SW480 (cell line): Measurements from ENCODE around the gene MATK.
"Not testable (repeated sequence)": the region's sequence is repeated elsewhere in the genome, so short reads cannot be mapped to it uniquely, and the experiment has no call there.

Experiments used
- DNase-seq: peaks from one replicate; pipeline ENCODE4 v3.0.0-alpha.2; 2016; ENCODE audit warnings: low spot score

The MATK gene

DNA sequence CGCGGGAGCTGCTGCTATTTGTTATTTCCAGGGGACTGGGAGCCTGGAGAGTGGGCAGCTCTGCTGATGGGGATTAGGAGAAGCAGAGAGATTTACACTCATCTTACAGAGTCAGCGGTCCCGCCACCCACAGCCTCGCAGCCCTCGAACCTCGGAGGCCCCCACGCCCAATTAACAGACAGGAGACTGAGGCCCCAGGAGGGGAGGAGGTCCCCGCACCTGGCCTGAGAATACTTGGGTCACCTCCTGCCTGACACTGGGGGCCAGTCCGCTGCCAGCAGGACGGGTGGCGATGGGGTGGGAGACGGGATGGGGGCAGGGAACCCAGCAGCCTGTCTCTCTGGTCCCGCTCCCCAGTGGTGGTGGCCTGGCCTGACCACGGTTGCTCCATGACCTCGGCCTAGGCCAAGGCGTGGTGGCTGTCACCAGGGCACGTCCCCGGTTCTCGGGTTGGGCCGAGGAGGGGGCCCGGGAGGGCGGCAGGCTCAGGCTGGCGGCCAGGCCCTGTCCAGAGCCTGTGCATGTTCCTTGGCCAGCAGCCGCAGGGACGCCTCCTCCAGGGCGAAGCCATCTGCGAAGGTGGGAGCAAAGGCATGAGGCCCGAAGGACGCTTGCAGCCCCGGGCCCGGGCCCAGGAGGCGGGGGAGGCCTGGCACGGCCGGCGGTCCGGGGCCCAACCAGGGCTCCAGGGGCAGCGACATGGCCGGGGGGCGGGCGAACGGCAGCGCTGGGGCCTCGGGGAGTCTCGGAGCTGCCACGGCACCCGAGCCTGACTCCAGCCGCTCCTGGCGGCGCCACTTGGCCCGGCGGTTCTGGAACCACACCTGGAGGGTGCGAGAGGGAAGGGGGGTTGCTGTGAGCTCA lies 15.8 kb downstream of the MATK start:
- no peak for DNase-seq

DNA sequence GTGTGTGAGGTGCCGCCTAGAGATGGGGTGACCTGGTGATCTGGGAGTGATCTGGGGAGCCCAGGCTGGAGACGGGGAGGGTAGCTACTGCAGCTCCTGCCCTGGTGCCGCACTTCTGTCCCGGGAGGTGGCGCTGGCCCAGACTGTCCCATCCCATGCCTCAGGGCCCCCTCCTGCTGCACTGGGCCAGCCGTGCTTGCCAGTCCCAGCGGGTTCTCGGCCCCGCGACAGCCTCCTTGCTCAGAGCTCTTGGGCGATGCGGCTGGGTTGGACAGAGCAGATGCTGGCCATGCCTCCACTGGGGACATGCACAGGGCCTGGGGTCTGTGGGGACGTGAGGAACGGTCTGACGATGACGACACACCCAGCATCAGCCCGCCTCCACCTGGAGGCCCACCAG lies 16.7 kb downstream of the MATK start:
- no peak for DNase-seq

DNA sequence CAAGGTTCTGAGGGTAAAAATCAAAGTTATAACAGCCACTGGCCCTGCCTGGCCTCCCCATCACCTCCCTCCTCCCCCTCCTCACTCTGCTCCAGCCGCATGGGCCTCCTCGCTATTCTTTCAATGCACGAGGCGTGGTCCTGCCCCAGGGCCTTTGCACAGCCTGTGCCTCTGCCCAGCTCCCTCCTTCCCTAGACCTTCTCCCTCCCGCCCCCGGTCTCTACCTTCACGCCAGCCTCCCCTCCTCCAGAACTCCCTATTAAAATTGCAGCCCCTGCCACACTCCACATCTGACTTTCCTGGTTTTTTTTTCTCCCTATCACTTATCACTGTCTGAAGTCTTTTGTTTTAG lies 17.5 kb downstream of the MATK start:
- DNase-seq, result no peak

DNA sequence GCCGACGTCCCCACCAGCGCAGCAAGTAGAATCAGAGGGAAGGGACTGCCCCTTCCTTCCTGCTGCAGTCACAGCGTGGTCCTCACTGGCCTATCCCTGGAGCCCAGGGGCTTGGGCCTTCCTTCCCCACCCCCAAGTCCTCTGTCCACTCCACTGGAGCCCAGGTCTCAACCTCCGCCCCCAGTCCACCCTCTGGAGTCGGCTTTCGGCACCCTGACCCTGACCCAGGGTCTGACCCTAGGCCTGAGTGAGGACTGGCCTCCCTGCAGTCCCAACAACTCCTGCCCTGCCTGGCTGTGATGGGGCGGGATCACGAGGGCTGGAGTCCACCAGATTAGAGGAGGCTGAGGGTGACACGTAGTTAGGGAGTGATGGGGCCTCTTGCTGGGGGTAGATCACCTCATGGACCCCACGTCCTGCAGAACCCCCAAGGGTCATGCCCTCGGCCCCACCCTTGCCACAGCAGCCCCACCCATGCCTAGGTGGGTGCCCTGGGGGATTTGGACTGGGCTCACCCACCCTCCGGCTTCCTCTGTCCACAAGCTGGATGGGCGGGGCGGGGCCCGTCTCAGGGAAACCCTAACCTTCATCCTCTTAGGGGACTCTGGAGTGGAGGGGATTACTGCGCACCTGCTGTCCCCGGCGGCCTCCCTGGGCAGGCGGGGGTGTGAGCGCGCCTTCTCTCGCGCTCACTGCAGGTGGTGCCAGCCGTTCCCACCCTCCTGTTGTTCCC lies 18.0 kb downstream of the MATK start:
- no peak for DNase-seq

DNA sequence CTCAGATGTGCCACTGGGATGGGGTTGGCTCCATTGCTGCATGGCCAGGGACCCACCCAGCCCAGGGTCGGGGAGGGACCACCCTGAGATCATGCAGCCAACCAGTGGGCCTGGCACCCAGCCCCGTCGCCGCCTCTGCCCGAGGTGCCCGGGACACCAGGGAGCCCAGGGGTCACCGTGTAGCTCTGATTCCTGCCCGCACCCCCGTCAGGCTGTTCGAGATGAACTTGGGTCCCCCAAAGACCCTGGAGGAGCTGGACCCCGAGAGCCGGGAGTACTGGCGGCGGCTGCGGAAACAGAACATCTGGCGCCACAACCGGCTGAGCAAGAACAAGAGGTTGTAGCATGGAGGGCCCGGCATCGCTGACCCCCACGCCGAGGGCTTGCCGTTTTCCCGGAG lies 19.1 kb downstream of the MATK start:
- no peak for DNase-seq

DNA sequence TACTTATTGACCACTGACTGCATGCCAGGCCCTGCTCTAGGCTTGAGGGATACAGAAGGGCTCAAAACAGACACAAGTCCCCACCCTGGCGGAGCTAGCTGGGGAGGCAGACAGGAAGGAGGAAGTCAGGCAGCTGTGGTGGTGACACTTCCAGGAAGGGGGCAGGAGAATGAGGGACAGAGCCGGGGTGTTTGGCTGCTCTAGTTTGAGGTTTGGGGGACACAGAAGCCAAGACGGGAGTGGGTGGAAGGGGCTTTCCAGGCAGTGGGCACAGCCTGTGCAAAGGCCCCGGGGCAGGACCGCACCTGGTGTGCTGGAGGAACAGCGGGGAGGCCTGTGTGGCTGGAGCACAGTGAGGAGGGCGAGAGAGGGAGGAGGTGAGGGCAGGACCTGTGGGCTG lies 19.7 kb downstream of the MATK start:
- DNase-seq, result no peak

DNA sequence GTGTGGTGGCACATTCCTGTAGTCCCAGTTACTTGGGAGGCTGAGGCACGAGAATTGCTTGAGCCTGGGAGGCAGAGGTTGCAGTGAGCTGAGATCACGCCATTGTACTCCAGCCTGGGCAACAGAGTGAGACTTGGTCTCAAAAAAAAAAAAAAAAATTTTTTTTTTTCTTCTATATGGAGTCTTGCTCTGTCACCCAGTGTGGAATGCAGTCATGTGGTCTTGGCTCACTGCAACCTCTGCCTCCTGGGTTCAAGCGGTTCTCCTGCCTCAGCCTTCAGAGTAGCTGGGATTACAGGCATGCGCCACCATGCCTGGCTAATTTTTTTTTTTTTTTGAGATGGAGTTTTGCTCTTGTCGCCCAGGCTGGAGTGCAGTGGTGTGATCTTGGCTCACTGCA lies 20.4 kb downstream of the MATK start:
- not testable (repeated sequence) for DNase-seq

DNA sequence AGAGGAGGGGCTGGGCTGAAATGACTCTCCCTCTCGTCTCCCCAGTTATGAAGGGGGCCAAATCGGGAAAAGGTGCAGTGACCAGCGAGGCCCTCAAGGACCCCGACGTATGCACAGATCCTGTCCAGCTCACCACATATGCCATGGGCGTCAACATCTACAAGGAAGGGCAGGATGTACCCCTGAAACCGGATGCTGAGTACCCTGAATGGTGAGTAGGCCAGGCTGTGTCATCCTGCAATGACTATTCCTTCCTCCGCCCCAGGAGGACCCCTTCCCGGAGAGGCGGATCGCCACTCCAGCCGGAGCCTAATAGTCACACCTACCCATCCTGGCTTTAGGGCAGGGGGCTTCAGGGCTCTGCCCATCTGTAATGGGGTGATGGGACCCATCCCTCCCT lies 21.1 kb downstream of the MATK start:
- DNase-seq, result no peak

DNA sequence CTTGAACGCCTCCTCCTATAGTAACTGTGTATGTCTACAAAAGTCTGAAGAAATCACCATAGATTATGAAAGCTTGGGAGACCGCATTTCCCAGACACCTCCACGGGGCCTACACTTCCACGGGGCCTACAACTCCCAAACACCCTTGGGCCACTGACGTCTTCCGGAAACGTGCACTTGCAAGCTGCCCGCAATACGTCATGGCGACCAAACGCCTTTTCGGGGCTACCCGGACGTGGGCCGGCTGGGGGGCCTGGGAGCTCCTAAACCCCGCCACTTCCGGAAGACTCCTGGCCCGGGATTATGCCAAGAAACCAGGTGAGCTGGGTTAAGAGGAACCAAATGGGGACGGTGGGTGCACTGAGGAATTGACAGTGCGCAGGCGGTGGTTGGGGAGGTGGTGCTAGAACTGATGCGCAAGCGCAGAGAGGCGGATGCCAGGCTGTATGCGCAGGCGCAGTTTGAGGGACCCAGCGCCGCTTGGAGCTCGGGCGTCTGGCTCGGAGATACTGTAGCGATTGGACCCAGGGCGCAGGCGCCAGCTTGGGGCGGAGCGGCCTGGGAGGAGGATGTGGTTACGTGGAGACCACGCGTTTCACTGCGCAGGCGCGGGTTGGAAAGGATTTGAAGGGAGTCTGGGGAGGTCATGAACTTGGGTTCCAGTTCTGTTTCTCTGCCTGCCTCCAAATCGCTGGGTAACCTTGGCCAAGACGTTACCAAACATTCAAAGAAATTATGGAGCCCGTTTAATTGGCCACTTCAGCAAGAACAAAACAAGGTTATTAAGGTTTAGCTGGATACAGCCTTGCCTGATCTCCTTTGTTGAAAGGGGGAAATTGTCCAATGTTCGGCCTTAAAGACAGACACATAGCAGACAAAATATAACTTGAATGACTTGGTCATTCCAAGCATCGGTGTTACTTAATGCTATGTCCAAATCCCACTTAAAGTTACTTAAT lies 23.4 kb downstream of the MATK start, which contains the start of gene MRPL54:
Gene MRPL54, plus strand, starts transcription at position 182 of the 959 bp plus-strand sequence. Its CDS starts 19 bp downstream, at position 201.
- DNase-seq, result peak; percentile 94

DNA sequence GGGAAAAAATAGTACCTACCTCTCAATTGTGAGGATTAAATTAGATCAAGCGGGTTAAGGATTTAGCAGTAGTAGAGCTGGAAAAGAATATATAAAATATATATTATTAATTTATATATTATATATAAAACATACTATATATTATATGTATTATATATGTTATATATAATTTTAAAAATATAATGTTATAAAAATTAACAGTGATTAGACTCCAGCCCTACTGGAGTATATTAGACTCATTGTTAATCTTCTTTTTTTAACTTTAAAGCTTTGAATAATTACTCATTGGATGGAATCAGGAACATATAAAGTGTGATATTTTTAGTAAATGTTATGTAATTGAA lies 24.1 kb downstream of the MATK start:
- DNase-seq, result no peak

DNA sequence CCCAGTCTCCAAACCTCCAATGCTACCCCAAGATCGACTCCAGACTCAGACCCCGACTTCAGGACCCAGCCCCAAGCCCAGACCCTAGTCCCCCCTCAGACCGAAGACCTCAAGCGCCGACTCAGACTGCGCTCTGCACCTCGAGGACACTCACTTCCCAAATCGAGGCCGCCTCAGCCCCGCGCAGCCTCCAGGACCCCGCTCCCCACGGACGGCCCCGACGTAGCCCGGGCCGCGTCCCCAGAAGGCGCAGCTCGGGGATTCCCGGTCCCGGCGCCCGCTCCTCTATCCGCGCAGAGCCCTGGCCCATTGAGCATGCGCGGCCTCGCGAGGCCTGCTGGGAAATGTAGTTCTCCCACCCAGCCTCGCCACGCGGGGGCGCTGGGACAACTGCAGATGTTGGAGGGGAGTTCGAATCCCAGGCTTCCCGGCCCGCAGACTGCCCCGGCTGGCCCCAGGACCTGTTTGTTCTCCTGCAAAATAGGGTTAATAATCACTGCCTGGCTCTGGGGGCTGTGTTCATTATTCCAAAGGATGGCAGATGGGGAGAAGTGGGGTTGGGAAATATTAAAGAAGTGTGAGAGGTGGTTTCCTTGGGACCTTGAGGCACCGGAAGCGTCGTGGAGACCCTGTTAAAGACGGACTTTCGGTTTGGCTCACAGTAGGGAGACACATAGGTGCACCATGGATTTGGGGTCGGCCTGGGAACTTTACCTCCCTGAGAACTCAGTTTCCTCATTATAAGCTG lies 24.6 kb downstream of the MATK start, which contains the start of gene APBA3:
Gene APBA3, minus strand, starts transcription at position 311 of the 748 bp plus-strand sequence. CDS start 1,428 bp downstream, outside the sequence.
- DNase-seq, result peak; percentile 53

DNA sequence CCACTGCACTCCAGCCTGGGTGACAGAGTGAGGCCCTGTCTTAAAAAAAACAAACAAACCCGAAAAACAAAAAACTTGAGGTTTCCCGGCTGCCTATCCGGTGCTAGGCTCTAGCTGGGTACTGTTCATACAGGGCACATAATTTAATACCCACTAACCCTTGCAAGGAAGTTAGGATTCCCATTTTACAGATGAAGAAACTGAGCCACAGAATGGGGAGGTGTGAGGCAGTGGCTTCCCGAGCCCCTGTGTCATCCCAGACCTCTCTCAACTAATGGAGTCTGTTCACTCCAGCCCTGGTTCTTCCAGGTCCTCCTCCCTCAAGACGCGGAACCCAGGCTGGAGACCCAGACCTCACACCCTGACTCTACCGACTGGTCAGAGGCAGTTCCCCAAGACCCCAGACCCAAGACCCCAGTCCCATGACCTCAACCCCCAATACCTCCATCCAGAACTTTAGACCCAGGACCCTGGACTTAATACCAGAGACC lies 25.3 kb downstream of the MATK start:
- no peak for DNase-seq

DNA sequence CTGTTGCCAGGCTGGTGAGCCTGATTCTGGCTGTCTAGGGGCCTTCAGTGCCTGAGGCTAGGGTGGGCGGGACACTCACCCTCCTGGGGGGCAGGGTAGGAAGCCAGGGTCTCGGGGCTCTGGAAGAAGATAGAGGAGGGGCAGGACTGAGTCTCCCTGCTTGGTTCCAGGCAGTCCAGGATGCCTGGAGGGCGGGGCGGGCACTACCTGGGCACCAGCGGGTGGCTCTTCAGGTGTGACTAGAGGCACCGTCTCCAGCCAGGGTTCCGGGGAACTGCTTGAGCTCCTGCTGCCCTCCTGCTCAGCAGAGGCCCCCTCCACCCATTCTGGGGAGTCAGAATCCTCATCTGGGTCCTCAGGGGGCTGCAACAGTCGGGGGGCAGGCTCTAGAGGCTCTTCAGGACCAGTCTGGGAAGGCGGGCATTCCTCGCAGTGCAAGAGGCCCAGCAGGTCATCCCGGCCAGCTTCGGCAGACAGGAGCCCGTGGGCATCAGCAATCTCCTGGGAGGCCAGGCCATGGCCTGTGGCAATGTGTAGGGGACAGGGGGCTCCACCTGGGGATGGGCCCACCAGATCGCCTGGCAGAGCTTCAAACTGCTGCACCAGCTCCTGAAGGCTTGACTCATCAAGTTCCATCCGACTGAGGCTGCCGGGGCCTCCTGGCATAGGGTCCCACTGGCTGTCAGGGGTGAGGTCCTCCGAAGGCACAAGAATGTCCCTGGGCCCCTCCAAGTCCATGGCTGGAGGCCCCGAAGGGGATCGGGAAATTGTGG lies 26.5 kb downstream of the MATK start:
- no peak for DNase-seq

DNA sequence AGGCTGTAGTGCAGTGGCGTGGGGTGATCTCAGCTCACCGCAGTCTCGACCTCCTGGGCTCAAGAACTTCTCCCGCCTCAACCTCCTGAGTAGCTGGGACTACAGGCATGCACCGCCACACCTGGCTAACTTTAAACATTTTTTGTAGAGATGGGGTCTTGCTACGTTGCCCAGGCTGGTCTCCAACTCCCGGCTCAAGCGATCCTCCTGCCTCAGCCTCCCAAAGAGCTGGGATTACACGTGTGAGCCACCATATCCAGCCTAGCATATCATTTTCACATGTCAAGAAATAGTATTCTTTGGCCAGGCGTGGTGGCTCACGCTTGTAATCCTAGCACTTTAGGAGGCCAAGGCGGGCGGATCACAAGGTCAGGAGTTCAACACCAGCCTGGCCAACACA lies 27.9 kb downstream of the MATK start:
- not testable (repeated sequence) for DNase-seq

DNA sequence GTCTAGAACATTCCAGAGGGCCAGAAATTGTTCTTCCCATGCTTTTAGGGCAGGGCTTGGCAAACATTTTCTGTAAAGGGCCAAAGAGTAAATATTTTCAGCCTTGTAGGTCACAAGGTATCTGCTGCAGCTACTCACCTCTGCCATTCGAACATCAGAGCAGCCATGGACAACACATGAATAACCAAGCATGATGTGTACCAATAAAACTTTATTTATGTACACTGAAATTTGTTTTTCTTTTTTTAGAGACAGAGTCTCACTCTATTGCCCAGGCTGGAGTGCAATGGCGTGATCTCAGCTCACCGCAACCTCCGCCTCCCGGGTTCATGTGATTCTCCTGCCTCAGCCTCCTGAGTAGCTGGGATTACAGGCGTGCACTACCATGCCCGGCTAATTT lies 28.5 kb downstream of the MATK start:
- not testable (repeated sequence) for DNase-seq

DNA sequence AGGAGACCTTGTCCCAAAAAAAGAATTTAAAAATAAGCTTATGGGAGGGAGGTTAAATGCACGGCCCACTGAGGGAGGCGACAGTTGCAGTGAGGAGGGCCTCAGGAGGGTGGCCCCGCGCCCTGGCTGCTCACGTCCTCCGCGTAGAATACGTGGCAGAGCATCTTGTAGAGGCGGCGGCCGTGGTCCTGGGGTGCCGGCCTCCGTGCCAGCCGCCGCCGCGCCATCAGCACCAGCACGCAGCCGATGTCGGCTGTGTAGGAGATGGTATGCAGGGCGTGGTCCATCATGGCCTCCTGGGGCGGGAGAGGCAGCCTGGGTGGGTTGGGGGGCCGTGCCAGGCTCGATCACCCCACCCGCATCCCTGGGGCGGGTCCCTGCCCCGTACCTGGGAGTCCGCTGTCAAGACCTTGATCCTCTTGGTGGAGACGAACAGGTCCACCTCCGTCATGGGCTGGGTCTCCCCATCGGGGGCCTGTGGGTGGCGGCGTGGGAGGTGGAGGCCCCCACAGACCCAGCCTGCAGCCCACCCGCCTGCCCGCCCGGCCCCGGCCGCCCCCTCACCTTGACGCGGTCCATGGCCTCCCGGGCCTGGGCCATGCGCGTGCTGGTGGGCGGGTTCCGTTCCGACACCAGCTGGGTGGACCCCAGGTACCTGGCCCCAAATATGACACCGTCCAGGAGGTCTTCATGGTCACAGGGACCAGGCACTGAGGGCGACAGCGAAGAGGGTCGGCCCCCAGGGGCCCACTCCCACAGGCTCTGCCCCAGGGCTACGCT lies 32.4 kb downstream of the MATK start:
- no peak for DNase-seq

DNA sequence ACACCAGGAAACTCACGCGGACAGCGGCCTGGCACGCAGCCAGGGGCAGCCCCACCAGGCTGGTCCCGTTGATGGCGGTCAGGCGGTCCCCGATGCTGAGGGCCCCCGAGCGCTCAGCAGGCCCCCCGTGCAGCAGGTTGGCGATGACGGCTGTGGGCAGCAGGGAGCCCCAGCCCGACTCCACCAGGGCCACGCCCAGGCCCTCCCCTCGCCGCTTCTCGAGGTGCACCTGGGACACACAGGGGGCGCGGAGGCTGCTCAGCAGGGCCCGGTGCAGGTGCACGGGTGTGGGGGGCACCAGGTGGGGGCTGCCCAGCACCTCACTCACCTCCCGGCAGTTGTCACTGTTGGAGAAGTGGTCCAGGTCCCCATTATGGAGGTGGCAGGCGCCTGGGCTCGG lies 33.7 kb downstream of the MATK start:
- no peak for DNase-seq

DNA sequence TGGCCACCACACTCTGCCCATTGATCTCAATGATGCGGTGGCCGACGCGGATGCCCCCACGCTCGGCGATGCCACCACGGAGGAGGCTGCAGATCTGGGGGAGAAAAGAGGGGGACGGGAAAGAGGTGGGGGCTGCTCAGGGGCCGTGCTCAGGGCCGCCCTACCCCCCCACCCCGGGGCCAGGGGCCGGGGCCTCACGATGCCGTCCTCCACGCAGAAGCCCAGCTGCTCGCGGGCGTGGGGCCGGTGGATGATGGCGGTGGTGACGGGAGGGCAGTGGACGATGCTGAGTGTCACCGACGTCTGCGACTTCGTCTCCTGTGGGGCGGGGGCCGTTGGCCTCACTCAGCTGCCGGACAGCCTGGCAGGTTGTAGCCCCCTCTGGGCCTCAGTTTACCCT lies 34.9 kb downstream of the MATK start:
- no peak for DNase-seq

DNA sequence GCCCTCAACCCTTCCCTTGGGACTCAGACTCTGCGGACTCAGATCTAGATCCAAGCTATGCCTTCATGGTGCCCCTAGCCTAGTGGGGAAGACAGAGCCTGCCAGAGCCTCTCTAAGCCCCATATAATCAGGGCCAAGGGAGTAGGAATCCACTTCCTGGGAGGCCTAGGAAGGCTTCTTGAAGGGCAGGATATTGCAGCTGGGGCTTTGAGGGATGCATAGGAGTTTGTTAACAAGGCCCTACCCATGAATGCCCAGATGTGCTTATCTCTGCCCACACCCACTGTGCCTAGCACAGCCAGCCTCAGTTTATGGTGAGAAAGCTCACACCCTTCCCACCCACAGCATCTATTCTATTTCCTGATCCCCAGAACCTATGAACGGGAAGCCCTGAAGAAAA lies 36.0 kb downstream of the MATK start:
- DNase-seq, result no peak

DNA sequence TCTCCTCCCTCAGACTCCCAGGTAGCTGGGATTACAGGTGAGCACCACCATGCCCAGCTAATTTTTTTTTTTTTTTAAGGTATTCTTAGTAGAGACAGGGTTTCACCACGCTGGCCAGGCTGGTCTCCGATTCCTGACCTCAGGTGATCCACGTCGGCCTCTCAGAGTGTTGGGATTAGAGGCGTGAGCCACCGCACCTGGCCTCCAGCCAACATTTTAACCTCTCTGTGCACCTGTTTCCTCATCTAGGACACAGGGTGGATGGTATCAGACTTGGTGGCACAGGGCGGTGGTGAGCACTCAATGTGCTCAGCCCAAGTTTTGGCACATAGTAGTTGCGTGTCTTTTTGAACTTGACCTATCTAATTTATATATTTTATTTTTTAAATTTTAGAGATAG lies 37.2 kb downstream of the MATK start:
- DNase-seq, result no peak
